Effector memory CD4-positive, alpha-beta T cell (primary cell): ENCODE data around the gene LAMA2.
"Not testable (repeated sequence)": the region's sequence is repeated elsewhere in the genome, so short reads cannot be mapped to it uniquely, and the experiment has no call there.

Experiments used
- DNase-seq, 3 donors: peaks; one replicate each; pipeline ENCODE4 v3.0.0-alpha.2; 2020
- H3K27ac ChIP-seq: 2 replicates; pipeline ENCODE4 v1.7.0; 2013; ENCODE audit warnings: mild to moderate bottlenecking, low read length, moderate library complexity; ENCODE audit not compliant: insufficient read depth, poor library complexity, severe bottlenecking
- H3K27me3 ChIP-seq: replicated peaks from 2 replicates; pipeline ENCODE4 v1.7.0; 2013; ENCODE audit warnings: mild to moderate bottlenecking, low read length; ENCODE audit not compliant: insufficient read depth, control insufficient read depth, poor library complexity, severe bottlenecking
- H3K36me3 ChIP-seq: 2 replicates; pipeline ENCODE4 v1.7.0; 2013; ENCODE audit warnings: mild to moderate bottlenecking, low read length, moderate library complexity; ENCODE audit not compliant: control insufficient read depth, insufficient read depth
- H3K4me1 ChIP-seq: 2 replicates; pipeline ENCODE4 v1.7.0; 2013; ENCODE audit warnings: low read length, mild to moderate bottlenecking; ENCODE audit not compliant: control insufficient read depth, insufficient read depth, poor library complexity, severe bottlenecking
- H3K4me3 ChIP-seq: 2 replicates; pipeline ENCODE4 v1.7.0; 2013; ENCODE audit warnings: low read length, low read depth, mild to moderate bottlenecking; ENCODE audit not compliant: insufficient read depth, poor library complexity, severe bottlenecking
- H3K9me3 ChIP-seq: 2 replicates; pipeline ENCODE4 v1.7.0; 2013; ENCODE audit warnings: mild to moderate bottlenecking, low read length, moderate library complexity; ENCODE audit not compliant: control insufficient read depth

Gene LAMA2

DNA sequence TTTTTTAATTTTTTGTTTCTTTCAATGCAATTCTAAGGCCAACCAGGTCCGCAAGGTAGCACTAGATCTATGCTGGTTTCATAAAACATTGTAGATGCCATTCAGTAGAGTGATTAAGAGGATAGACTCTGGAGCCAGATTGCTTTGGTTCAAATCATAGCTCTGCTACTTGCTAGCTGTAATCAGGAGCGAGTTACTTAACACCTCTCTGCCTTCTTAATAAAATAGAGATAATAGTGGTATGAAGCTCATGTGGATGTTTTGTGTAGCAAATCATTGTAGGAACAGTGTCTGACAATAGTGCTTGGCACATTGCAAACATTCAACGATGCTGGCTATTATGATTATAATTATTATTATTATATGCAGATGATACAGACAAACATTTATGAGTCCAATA is 164.9 kb downstream of the LAMA2 start:
- H3K27ac ChIP-seq, result no peak overlapping the region
- no peaks in the 10 kb centered on the region for H3K4me1 ChIP-seq
- DNase-seq, result no peak
- no peaks in the 10 kb centered on the region for H3K36me3 ChIP-seq
- no peaks in the 10 kb centered on the region for H3K27me3 ChIP-seq
- H3K4me3 ChIP-seq, result no peak overlapping the region
- no peaks in the 10 kb centered on the region for H3K9me3 ChIP-seq

DNA sequence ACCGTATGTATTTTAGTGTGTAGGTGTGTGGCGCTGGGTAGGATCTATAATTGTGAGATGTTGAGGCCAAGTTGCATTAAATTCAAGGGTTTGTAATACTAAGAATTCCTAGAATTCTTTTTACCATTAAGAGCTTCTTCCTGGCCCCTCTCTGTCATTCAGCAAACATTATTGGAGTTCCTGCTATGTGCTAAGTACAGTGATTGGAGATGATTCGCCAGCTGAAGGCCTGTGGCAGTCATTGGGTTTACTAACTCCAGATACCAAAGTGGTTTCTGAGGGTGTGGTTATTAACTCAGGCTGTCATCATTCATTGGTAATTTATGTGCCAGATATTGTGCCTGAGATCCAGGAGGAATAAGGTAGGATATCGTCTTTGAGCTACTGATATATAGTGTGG is 167.1 kb downstream of the LAMA2 start:
- H3K27me3 ChIP-seq, result no peaks in the 10 kb centered on the region
- no peak for DNase-seq
- H3K36me3 ChIP-seq, result no peaks in the 10 kb centered on the region
- H3K4me1 ChIP-seq, result no peaks in the 10 kb centered on the region
- no peak overlapping the region for H3K27ac ChIP-seq
- H3K9me3 ChIP-seq, result no peaks in the 10 kb centered on the region
- H3K4me3 ChIP-seq, result no peak overlapping the region

DNA sequence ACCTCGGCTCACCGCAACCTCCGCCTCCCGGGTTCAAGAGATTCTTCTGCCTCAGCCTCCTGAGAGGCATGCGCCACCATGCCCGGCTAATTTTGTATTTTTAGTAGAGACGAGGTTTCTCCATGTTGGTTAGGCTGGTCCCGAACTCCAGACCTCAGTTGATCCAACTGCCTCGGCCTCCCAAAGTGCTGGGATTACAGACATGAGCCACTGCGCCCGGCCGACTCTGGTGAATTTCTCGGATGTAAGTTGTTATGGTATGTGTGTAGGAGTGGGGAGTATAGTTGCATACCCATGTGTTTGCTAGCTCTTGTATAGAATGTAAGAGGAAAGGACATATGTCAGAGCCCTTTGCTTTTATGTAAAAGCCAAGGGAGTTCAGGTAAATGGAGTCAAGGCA is 170.2 kb downstream of the LAMA2 start:
- not testable (repeated sequence) for DNase-seq, H3K36me3 ChIP-seq, H3K27me3 ChIP-seq, H3K9me3 ChIP-seq, H3K27ac ChIP-seq, H3K4me1 ChIP-seq, H3K4me3 ChIP-seq

DNA sequence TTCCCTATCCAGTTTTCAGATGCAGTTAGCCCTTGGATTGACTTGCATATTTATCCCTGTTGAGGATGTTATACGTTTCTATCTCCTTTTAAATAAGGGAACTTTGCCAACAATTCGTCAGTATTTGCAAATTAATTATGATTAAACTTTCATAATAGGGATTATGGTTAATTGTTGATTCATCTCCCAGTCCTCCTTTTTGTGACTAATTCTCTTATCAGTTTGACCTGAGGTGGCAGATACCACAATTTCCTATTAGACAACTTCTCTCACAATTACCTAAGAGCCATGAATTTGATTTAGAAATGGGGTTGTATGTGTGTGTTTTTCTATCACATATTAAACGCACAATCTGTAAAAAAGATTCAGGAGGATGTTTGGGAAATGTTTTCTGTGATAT is 172.9 kb downstream of the LAMA2 start:
- no peaks in the 10 kb centered on the region for H3K4me1 ChIP-seq
- no peaks in the 10 kb centered on the region for H3K27me3 ChIP-seq
- H3K9me3 ChIP-seq, result no peaks in the 10 kb centered on the region
- DNase-seq, result no peak
- no peak overlapping the region for H3K27ac ChIP-seq
- no peak overlapping the region for H3K4me3 ChIP-seq
- H3K36me3 ChIP-seq, result no peaks in the 10 kb centered on the region

DNA sequence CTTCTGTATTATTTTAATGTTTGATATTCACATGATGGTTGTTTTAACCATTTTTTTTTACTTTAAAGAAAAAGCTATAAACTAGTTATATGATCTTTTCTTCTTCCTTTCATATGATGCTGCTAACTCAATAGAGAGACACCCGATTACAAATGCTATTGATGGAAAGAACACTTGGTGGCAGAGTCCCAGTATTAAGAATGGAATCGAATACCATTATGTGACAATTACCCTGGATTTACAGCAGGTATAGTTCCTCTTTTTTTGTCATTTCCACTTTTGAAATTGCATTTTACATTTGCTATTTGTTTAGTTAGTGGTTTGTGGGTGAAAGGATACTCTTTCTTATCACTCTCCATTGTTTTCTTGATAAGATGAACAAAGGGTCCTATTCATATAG is 176.7 kb downstream of the LAMA2 start:
- Histone ChIP-seq H3K27ac (no peak overlapping the region), H3K4me3 (no peak overlapping the region), H3K27me3 (no peaks in the 10 kb centered on the region), H3K36me3 (no peaks in the 10 kb centered on the region), H3K4me1 (no peaks in the 10 kb centered on the region), H3K9me3 (no peaks in the 10 kb centered on the region)
- no peak for DNase-seq

DNA sequence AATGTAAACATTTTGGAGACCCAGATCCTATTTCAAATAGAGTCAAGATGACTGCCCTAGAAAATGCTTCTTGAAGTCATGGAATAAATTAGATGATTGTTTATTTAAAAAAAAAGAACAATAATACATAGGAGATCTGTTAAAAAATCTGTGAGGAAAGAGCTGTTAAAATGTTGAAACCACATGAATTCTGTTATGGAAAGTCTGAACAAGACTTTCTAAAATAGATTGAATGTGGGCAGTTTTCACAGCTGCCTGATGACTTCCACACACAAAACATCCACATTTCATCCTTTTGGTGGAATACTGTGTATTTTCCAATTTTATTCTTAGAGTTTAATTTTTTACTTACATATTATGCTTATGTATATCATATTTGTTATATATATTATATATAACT is 186.1 kb downstream of the LAMA2 start:
- DNase-seq, result no peak
- Histone ChIP-seq H3K27ac (no peak overlapping the region), H3K36me3 (no peaks in the 10 kb centered on the region), H3K4me1 (no peaks in the 10 kb centered on the region), H3K9me3 (no peaks in the 10 kb centered on the region), H3K4me3 (no peak overlapping the region), H3K27me3 (no peaks in the 10 kb centered on the region)

DNA sequence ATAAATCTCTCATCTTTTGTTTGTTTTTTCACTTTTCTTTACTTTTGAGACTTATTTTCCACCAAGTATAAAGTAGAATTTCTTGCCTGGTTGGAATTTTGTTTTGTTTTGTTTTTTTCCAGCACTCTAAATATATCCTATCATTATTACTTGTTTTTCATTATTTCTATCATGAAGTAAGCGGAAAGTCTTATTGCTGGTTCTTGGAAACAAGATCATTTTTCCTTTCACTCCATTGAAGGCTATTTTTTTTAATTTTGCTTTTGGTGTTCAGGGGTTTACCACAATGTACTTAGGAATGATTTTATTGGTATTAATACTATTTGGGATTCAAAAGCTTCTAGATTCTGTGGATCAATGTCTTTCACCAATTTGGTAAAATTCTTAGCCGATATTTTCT is 190.1 kb downstream of the LAMA2 start:
- no peaks in the 10 kb centered on the region for H3K4me1 ChIP-seq
- no peaks in the 10 kb centered on the region for H3K27me3 ChIP-seq
- DNase-seq, result no peak
- H3K36me3 ChIP-seq, result no peaks in the 10 kb centered on the region
- no peaks in the 10 kb centered on the region for H3K9me3 ChIP-seq
- no peak overlapping the region for H3K4me3 ChIP-seq
- H3K27ac ChIP-seq, result no peak overlapping the region

DNA sequence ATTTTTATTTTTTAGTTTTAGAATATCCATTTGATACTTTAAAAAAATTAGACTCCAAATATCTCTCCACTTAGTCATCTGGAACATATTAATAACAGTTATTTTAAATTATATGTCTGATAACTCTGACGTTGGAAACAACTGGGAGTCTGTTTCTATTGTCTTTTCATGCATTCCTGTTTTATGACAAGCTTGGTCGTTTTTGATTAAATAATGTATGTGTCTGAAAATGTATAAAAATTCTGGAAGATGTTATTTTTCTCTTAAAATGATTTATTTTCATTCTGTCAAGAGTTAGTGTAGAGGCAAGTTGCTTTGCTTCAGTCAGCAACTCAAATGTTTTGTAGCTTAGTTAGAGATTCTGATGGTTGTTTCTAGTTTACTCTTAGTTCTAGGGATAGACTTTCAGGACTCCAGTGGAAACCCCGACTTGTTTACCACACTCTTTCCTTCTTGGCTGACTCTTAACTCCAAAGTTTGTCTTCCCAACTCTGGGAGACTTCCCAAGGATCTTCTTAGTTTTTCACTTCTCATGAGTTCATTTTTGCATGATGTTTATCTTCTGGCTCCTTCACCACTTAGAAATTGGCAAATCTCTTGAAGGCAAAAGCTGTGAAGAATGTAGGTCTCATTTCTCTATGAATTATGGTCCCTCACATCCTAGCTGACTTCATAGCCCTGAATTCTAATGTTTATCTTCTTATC is 190.9 kb downstream of the LAMA2 start:
- DNase-seq, result no peak
- Histone ChIP-seq H3K27ac (no peak overlapping the region), H3K27me3 (no peaks in the 10 kb centered on the region), H3K4me1 (no peaks in the 10 kb centered on the region), H3K4me3 (no peak overlapping the region), H3K9me3 (no peaks in the 10 kb centered on the region), H3K36me3 (no peaks in the 10 kb centered on the region)

DNA sequence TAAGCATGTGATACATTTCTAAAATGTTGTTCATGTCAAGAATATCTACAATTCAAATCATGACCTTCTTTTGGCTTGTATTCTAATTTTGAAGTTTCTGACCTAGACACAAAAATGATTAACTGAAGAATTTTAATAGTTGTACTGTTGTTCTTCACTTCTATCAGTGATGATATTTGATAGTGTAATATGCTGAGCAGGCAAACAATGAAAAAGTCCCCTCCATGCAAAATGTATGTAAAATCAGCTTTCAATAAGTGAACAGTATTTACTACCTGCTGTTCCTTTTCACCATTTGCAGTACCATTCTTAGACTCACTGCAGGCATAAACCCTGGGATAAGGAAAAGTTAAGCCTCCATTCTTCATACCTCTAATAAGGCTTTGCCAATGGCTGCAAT is 201.5 kb downstream of the LAMA2 start:
- Histone ChIP-seq H3K9me3 (no peaks in the 10 kb centered on the region), H3K4me1 (no peaks in the 10 kb centered on the region), H3K36me3 (no peaks in the 10 kb centered on the region), H3K4me3 (no peak overlapping the region), H3K27me3 (no peaks in the 10 kb centered on the region), H3K27ac (no peak overlapping the region)
- DNase-seq, result no peak

DNA sequence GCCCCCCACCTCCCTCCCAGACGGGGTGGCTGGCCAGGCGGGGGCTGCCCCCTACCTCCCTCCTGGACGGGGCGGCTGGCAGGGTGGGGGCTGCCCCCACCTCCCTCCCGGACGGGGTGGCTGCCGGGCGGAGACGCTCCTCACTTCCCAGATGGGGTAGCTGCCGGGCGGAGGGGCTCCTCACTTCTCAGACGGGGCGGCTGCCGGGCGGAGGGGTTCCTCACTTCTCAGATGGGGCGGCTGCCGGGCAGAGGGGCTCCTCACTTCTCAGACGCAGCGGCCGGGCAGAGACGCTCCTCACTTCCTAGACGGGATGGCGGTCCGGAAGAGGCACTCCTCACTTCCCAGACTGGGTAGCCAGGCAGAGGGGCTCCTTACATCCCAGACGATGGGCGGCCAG is 205.5 kb downstream of the LAMA2 start:
- H3K36me3 ChIP-seq, H3K27me3 ChIP-seq, DNase-seq, H3K4me3 ChIP-seq, H3K27ac ChIP-seq, H3K4me1 ChIP-seq, H3K9me3 ChIP-seq: not testable (repeated sequence)
